GM18868 (cell line): ENCODE data around the gene GADD45B.
"Not testable (repeated sequence)": the region's sequence is repeated elsewhere in the genome, so short reads cannot be mapped to it uniquely, and the experiment has no call there.

Experiments
- ATAC-seq: cut with Tn5 transposase; IDR thresholded peaks from one replicate; pipeline ENCODE4 v1.9.1; 2021; ENCODE audit warnings: mild to moderate bottlenecking, moderate library complexity; ENCODE audit not compliant: unreplicated experiment

Gene GADD45B

GRCh38 chr19:2468596-2468995 is 7.3 kb upstream of the GADD45B start:
- no peak for ATAC-seq

GRCh38 chr19:2469102-2469914 is 6.6 kb upstream of the GADD45B start:
- no peak for ATAC-seq

- not testable (repeated sequence) for ATAC-seq
Measured at GRCh38 chr19:2469915-2470200, 6.1 kb upstream of the GADD45B start.

- no peak for ATAC-seq
Measured at GRCh38 chr19:2474232-2475017, 1.5 kb upstream of the GADD45B start.

GRCh38 chr19:2475018-2475701 is 767 bp upstream of the GADD45B start:
- peak; percentile 5 for ATAC-seq

- ATAC-seq, result no peak
Measured at GRCh38 chr19:2476451-2477140, 669 bp downstream of the GADD45B start.

GRCh38 chr19:2477141-2477710 is 1.3 kb downstream of the GADD45B start:
- no peak for ATAC-seq

- no peak for ATAC-seq
Measured at GRCh38 chr19:2477732-2478191, 1.8 kb downstream of the GADD45B start.

GRCh38 chr19:2478278-2478755 is 2.4 kb downstream of the GADD45B start:
- no peak for ATAC-seq

- no peak for ATAC-seq
Measured at GRCh38 chr19:2478756-2479555, 3.0 kb downstream of the GADD45B start.

GRCh38 chr19:2479556-2480194 is 3.7 kb downstream of the GADD45B start:
- no peak for ATAC-seq

GRCh38 chr19:2481466-2481865 is 5.5 kb downstream of the GADD45B start:
- ATAC-seq, result no peak

GRCh38 chr19:2482354-2483038 is 6.6 kb downstream of the GADD45B start:
- no peak for ATAC-seq

- ATAC-seq, result no peak
Measured at GRCh38 chr19:2483084-2483483, 7.2 kb downstream of the GADD45B start.

GRCh38 chr19:2483484-2484151 is 7.7 kb downstream of the GADD45B start:
- ATAC-seq, result no peak

GRCh38 chr19:2484178-2484937 is 8.4 kb downstream of the GADD45B start:
- ATAC-seq, result no peak

- no peak for ATAC-seq
Measured at GRCh38 chr19:2485428-2485827, 9.5 kb downstream of the GADD45B start.
